Measurements from ENCODE around the gene TAF6.

GRCh38 chr7:100132697-100133151 lies 13.6 kb upstream of the TAF6 start:
- TF ChIP-seq, protein P1, sequence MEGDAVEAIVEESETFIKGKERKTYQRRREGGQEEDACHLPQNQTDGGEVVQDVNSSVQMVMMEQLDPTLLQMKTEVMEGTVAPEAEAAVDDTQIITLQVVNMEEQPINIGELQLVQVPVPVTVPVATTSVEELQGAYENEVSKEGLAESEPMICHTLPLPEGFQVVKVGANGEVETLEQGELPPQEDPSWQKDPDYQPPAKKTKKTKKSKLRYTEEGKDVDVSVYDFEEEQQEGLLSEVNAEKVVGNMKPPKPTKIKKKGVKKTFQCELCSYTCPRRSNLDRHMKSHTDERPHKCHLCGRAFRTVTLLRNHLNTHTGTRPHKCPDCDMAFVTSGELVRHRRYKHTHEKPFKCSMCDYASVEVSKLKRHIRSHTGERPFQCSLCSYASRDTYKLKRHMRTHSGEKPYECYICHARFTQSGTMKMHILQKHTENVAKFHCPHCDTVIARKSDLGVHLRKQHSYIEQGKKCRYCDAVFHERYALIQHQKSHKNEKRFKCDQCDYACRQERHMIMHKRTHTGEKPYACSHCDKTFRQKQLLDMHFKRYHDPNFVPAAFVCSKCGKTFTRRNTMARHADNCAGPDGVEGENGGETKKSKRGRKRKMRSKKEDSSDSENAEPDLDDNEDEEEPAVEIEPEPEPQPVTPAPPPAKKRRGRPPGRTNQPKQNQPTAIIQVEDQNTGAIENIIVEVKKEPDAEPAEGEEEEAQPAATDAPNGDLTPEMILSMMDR (conservative IDR thresholded peaks at IDR 0.05) = peak; percentile 94
- no peak for TF ChIP-seq ZFX (IDR thresholded peaks at IDR 0.05)

All from C4-2B (cell line).